HG03280 (cell line): ENCODE measurements around the gene STARD13.

ENCODE experiments used
- ATAC-seq: cut with Tn5 transposase; IDR thresholded peaks from one replicate; pipeline ENCODE4 v1.9.1; 2021; ENCODE audit warnings: mild to moderate bottlenecking, moderate library complexity; ENCODE audit not compliant: unreplicated experiment

STARD13 gene

DNA sequence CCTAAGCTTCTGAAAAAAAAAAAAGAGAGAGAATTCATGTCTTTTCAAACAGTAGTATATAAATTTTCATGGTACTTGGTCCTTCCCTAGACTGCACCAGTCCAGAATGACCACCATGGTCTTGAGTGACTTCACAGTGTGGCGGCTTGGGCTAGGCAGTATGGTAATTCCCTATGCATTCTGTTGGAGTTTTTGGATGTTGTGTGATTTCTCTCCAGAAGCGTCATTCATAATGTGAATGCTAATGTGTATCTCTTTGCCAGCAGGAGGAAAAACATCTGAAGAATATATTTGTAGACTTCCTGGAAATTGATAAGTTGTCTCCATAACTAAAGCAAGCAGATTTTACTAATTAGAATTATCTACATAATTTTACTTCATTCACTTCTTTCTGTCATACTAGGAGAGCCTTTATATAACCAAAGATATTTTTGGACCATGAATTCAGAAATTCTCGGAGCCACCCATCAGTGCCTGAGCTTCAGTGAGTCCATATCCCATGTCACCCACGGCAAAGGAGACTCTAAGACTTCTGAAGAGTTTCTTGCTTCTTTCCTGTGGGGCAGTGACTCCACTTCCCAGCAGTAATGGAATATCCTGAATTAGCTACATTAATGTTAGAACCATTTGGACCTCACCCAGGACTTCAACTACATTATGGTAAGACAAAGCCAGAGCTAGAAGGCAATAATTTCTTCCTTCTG, 8.4 kb downstream of the STARD13 start:
- ATAC-seq: no peak

DNA sequence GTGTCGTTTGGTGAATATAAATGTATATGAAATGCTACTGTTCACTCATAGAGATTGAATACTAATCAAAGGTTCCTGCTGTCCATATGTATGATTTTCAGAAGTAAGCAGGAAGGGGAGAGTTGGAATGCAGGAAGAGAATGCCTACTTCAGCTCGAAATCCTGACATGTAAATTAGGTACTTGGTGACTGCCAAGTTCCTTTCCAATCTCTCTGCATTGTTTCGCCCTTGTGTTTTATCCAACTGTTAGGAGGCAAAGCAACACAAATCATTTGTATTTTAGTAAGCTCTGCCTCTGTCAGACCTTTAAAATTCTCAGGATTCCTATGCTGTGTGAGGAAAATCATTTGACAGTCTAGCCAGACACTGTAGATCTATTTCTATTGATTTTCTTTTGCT, 9.0 kb downstream of the STARD13 start:
- no peak for ATAC-seq

DNA sequence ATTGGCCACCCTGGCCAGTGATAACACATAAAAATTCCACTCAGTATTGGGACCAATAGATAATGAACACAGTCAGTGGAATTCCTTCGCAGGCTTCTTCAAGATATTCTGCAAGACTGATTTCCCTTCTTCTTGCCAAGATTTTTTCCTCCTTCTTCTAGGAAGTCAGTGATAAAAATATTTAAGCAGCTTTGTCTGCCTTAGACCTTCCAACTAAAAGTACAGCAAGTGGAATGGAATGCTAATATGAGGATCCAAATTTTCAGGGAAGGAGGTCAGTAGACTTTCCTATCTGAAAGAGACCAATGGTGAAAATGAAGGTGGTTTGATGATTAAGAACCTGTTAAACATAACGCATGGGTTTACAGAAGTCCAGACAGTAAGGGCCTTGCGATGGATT, 9.6 kb downstream of the STARD13 start:
- no peak for ATAC-seq

DNA sequence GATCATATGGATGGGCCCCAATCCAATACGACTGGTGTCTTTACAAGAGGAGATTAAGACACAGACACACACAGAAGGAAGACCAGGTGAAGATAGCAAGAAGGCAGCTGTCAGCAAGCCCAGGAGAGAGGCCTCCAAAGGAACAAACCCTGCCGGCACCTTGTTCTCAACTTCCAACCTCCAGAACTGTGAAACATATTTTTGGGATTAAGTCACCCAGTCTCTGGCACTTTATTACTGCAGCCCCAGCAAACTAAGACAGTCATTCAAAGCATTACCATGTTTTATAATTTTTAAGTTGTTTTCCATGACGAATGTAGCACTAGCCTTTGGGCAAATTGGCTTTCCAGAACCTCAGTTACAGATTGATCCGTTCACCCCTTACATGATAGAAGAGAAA, 11.3 kb downstream of the STARD13 start:
- ATAC-seq: no peak

DNA sequence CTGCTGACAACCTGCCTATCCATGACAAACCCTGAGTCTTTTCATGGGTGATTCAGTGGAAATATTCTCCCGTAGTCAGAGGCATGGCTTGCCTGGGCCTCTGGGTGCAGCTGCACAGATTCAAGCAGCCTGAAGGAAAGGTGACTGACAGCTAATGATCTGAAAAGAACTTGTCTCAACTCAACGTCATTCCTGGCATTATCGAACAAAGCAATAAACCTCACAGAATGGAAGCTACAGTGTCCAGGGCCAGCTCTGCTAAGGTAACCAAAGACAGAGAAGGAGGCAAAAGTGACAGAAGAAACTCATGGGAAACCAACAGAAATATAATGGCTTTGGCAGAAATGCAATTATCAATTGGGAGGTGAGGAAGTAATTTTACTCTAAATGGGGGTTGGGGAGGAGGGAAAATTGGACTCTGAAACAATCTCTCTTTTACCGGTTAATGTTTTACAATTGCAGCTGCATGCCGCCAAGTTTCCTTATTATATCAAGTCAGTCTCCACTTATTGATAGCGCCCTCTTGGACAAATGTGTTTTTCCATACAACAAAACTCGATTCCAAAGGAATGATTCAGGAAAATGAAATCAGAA, 12.9 kb downstream of the STARD13 start:
- no peak for ATAC-seq

DNA sequence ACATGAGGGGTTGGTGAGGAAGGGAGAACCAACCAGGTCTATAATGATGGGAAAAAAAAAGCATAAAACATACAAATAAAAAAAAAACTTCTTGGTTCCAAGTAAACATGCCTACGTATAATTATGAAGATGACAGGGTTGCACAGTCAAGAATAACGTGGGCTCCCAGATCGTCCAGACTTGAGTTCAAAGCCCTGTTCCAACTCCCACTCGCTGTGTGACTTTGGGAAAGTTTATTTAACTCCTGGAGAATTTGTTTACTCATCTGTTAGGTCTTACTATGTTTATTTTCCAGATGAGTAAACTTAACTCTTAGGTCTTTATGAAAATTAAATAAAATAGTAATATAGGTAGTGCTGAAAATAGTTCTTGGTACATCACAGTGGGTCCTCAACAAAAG, 13.8 kb downstream of the STARD13 start:
- no peak for ATAC-seq

DNA sequence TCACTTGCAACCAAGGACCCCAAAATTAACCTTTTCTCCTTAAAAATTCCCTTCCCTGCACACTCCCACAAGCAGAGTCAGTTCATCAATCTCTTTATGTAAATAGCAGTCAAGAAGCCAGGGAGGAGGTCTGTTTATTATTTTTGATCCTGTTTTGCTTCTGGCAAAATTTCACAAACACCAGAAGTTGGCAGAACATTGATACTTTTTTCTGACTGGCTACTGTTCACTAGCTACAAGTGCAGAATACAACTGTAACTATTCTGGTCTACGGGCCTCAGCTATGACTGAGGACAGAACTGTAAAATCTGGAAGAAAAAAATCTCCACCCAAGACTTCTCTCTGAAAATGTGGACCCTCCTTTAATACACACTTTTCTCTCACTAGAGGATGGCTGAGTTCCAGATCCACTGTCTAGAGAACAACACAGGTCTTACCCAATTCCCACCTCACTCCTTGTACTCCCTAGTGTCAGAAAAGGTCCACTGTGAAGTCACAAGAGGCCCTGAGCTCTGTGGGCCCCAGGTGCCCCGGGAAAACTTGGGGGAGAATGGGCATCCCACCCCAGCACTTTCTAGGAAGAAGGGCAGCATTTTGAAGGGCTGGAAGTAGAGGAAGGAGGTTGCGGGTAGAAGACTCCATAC, 14.5 kb downstream of the STARD13 start:
- ATAC-seq: no peak

DNA sequence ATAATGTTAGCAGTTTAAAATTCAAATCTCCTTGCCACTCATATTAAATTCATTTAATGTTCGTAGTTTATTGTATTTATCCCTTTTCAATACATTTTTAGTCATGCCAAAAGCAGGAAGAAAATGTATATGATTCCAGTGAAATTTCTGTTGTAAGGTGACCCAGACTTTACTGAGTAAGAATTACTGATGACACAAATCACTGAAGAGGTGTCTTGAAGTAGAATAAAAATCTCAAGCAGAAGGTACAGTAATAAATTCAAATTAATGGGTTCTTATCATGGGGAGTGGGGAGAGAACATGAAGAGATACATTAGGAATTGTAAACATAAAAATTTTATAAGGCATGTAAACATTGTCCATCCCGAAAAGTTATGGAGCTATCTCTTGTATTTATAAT, 19.9 kb downstream of the STARD13 start:
- ATAC-seq: no peak

DNA sequence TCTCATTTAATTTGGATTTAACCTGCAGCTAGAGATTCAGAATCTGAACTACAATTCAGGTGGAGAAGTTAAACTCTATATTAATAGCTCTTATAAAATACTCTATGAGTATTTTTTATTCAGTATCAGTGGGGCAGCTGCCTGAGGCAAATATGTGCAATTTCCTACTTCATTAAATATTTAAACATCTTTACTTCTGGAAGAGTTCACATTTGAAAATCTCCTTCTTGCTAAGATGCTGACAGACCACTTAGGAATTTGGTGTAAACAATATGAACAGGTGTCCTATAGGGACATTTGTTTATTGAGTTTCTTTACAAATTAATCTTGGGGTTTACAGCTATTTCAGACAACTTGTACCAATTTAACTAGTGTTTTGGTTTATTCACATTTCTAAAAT, 20.4 kb downstream of the STARD13 start:
- no peak for ATAC-seq

DNA sequence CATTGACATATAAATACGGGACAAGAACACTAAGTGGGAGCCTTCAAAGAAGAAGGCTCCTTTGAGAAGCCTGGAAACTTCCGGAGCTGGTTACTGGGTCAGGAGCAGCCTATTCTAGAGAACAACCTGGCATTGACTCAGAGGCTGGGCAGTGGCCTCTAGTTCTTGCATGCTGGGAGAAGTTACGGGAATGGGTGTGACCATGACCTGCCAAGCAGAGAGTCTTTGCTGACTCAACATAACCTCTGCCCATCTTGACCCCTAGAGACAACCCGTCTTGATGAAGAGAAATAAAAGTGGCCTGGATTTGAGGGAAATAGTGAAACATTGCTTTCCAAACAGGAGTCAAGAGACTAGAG, 21.0 kb downstream of the STARD13 start:
- no peak for ATAC-seq

DNA sequence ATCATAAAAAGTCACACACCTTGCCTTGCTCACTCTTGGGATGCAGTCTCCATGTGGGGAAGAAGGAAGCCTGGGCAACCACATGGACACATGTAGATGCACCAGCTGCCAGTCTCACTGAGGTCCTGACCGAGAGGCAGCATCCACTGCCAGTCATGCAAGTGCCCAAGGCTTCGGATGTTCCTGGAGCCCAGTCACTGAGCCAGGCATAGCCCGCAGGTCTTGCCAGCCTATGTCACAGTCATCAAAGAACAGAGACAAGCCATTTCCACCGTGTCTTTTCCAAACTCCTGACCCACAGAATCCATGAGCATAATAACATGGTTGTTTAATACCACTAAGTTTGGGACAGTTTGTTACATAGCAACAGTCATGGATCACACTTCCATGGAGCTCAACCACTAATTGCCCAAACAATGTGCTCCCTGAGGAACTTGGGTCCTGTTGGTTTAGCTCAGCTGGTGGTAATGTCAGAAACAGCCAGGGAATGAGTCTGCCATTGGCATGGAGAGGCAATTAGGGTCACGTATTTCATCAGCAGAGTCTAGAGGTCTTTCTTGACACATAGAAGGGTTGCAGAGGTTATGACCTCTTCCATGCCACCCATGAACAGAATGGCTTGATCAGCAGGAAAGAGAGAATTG, 21.5 kb downstream of the STARD13 start:
- no peak for ATAC-seq

DNA sequence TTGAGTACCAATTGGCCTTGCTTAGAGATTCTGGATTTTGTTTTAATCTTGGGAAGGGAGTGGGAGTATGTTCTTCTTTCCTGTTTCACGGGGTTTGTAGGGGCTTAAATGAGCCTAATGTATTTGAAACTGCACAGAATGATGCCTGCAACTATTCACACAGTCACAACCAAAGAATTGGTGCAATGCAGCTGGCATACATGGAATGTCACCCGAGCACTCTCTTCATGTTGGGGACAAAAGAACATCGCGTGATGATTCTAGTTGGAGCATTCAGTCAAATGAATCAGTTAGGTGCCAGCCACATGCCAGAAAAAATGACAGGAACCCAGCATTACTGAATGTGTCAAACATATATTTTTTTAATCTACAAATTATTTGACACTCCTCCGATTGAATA, 22.1 kb downstream of the STARD13 start:
- no peak for ATAC-seq

DNA sequence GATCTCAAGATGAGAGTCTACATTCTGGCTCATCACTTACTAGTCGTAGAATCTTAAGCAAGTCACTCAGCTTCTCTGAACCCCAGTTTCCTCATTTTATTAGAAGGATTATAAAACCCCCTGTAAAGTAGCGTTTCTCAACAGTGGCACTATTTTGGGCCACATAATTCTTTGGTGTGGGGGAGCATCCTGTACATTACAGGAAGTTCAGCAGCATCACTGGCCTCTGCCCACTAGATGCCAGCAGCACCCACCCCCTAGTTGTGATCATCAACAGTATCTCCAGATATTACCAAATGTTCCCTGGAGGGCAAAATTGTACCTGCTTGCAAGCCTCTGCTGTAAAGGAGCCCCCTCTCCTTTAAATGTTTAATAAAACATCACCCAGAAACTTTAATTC, 22.6 kb downstream of the STARD13 start:
- no peak for ATAC-seq

DNA sequence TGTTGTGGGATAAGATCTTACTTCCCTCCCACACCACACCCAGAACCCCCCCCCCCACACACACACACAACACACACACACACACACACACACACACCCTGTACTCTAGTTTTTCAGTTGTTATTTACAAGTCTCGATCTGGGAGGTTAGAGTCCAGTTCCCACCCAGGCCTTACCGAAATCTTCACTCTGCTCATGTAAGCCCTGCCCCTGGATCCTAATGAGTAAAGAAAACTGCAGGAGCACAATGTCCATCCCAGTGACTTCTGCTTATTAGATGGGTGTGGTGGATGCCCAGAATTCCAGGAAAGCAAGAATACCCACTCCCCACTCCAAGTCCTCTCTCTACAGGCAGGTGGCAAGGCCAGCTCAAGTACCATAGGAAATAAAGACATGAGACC, 23.0 kb downstream of the STARD13 start:
- ATAC-seq: no peak

DNA sequence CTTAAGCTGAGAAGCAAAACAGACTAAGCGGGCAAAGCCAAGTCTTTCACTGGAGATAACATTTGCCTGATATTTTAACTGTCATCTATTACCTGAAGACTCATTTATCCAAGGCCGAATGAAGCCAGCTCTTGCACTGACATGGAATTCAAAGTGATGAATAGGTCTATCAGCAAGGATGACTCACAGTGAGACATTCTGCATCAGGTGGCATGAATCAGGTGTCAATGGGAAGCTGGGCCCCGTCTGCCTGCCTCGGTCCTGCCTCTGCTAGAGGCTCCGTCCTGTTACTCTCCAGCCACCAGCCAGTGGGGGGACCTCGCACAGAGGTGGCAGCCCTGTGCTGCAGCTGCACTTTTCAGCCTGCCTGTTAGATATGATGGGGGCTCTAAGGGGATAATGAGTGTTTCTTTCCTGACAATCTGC, 23.5 kb downstream of the STARD13 start:
- no peak for ATAC-seq

DNA sequence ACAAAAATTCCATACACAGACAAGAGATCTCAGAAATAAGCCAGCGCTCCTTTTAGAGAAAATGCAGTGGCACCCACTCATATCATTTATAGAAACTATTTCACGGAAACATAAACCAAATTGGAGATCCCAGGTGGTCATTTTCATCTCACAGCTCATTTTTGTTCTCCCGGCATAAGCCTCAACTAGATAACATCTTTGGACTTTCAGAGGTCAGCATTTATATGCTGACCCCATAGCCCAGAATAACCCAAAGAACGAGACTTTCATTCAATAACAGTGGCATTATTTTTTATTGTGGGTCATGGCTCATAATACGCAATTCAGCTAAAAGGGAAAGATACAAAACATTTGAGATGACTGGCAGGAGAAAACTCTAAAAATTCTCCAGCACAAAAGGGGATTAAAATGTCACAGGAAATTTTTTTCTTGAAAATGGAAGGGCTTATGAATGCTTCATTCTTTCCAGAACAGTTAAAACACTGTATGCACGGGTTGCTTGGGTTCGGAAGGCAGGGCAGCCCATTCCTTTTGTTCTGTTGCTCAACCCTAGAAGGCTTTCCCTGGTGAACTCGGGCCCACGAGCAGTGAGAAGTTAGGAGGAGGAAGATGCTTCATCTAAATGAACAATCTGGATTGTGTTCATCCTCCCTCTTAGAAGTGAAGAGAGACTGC, 24.0 kb downstream of the STARD13 start:
- ATAC-seq: no peak

DNA sequence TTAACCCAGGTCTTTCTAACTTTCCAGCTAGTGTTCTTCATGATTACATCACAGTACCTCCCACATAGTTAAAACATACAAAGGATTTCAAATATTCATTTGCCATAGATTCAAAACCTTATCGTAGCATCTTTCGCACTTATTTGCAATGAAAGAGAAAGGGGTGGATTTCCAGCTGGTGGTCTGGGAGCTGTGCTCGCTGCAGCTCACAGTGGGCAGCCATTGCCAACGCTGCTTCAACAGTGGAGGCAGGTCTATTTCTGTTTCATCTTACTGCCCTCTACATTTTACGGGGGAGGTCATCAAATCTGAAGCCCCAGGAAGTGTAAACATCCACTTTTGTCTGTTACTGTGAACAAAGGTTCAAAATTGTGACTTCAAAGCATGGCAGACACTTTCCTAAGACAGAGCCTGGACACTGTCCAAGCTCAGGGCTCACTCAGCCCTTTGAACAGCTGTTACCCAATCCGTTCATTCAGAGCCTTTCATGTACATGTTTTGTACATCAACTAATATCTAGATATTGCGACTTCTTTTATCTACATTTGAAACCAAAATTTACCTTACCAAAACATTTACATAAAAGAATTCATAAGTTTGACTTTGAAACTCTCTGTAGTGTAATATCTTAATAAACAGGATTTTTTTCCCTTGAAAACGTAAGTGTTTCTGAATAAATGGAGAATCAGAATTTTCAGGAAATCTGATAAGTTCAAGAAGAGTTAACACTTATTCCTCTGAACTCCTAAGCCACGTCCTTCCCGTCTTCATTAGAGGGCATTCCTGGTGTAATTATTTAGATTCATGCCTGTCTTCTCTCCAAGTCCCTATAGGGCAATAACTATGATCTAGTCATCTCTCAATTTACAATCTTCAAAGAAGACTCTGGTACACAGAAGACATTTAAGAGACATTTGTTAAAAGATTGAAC, 25.1 kb downstream of the STARD13 start:
- no peak for ATAC-seq

DNA sequence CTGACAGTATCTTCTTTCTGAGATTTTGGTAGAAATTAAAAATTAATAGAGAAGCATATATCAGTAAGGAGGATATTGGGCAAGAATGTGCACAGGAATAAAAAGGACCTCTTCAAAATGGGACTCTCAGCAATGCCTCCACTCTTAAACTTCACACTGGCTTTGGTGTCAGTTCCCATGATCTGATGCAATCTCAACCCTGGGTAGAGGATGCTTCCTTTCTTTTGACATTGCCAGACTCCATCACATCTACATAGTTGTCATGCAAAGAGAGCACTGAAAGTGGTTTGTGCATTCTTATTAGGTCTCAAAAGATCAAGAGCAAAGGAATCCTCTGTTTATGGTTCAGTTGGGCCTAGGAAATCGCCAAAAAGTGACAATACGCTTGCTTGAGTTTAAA, 26.3 kb downstream of the STARD13 start:
- no peak for ATAC-seq

DNA sequence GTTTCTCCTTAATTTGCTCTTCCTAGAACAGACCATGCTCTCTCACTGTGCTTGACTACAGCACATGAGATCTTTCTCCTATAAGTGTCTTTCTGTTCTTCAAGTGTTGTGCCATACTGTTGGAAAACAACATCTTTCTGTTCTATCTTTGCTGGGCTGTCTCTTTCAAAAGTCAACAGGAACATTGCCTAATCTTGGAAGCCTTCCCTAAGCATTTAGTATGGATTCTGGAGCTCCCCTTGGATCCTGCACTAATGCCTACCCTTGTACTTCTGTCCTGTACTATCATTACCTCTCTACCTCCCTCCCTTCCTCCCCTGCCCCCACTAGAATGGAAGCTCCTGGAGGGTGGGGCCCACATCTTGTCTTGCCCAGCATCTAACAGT, 26.8 kb downstream of the STARD13 start:
- ATAC-seq: no peak
